Measurements from ENCODE around the gene TOPORS. TPM values are rescaled to one million over a fixed set of nuclear protein-coding genes. Genes with fewer than 3 reads are reported as not detected.
"Not testable (repeated sequence)": the region's sequence is repeated elsewhere in the genome, so short reads cannot be mapped to it uniquely, and the experiment has no call there.

The TOPORS gene
- total RNA-seq, 1 donor from 2014 or later = 15.5 TPM

DNA sequence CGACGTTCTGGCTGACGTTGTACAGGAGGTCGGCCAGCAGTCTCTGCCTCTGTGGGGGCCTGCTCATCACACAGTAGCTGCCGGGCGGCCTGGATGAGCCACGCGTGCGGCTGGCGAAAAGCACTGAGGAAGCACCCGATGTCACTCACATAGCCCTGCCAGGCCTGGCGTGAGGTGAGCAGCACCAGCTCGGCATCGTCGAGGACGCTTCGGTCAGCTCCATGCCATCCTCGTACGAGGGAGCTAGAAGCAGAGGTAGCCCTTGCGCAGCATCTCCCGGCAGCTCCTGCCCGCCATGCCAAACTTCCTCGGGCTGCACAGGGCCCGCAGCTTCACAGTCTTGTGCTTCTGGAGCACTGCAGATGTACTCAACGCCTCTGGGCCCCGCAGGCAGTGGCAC is 14.4 kb upstream of the TOPORS start:
- DNase-seq (ENCODE audit: low spot score) = no peak

GRCh38 chr9:32565967-32566366 is 13.6 kb upstream of the TOPORS start:
- DNase-seq (ENCODE audit: low spot score) = no peak

- DNase-seq (ENCODE audit: low spot score) = no peak
These were observed 6.1 kb upstream of the TOPORS start for GRCh38 chr9:32558408-32558934.

DNA sequence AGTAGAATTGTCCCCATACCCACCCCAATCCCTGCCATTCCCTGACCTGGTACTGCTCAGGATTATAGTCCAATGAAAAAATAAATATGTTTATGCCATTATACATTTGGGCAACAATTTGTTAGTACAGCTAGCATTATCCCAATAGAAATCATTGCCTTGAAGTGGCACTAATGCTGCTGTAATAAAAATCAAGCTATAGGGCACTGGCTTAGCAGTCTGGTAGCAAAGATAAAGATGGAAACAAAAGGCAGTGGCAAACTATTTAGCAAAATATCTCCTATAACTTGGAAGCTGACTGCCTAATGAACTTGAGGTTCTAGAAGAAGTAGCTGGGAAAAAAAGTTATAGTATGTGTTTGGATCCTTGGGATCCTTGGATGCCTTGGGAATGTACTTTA is 2.2 kb upstream of the TOPORS start:
- no peak for DNase-seq (ENCODE audit: low spot score)

GRCh38 chr9:32554107-32554506 is 1.7 kb upstream of the TOPORS start:
- no peak for DNase-seq (ENCODE audit: low spot score)

GRCh38 chr9:32551276-32552051 is 922 bp downstream of the TOPORS start:
- DNase-seq (ENCODE audit: low spot score) = peak; percentile 18

- DNase-seq (ENCODE audit: low spot score) = peak; percentile 93
These were observed 1.7 kb downstream of the TOPORS start for GRCh38 chr9:32550562-32551275.

DNA sequence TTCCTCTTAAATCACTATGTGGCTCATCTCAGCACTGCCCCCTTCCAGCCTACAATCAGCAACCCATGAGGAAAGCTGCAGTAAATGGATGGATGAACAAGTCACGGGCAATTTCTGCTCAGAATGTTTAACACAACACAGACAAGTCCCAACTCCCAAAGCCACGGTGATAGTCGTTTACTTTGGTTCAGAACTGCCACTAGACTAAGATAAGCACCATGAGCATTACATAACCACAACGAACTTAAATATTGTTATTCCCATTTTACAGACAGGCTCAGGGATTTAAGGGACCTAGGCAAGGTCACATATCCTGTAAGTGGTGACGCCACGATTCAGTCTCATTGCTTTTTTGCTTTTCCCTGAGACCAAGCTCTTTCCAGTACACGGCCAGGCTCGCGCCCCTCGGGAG is 2.2 kb downstream of the TOPORS start:
- DNase-seq (ENCODE audit: low spot score) = no peak

DNA sequence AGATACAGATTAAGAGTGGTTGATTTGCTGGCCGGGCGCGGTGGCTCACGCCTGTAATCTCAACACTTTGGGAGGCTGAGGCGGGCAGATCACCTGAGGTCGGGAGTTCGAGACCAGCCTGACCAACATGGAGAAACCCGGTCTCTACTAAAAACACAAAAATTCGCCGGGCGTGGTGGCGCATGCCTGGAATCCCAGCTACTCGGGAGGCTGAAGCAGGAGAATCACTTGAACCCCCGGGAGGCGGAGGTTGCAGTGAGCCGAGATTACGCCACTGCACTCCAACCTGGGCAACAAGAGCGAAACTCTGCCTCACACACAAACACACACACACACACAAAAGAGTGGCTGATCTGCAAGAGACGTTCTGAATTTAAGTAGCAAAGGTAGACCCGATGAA is 4.2 kb downstream of the TOPORS start:
- DNase-seq (ENCODE audit: low spot score) = not testable (repeated sequence)

DNA sequence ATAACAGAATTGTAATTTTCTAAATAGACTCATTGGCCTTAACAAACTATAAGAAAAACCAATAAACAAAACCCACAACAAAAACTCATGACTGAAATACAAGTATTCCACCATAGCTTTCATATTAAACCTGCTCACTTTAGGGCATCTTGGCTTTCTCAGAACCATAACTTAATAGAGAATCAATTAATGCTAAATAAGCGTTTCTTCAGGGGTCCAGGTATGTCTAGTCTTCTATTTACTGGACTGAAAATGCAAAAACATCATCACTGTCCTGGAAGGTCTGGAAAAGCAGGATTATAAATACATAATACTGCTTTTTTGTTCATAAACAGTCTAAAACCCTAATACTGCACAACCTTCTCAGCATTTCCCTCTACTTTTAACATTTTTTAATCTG is 6.5 kb downstream of the TOPORS start:
- no peak for DNase-seq (ENCODE audit: low spot score)

DNA sequence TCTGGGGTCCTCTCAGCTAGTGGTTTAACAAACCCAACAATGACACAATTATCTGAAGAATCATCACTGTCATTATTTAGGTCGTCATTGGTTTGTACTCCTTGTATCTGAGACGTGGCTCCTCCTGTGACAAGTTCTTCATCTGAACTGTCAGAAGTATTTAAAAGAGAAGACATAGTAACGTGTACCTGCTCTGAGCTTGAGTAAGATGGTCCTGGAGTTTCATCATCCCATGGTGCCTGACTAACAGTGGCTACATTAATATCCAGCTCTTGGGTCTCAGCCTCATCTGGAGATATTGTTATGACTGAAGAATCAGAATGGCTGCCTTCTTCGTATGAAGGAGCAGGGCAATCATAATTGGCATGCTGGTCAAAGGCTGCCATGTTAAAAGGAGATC is 9.3 kb downstream of the TOPORS start:
- DNase-seq (ENCODE audit: low spot score) = no peak

GRCh38 chr9:32533816-32534215 is 18.6 kb downstream of the TOPORS start:
- no peak for DNase-seq (ENCODE audit: low spot score)

- DNase-seq (ENCODE audit: low spot score) = no peak
These were observed 19.1 kb downstream of the TOPORS start for GRCh38 chr9:32533336-32533735.

GRCh38 chr9:32526707-32527048 is 25.7 kb downstream of the TOPORS start:
- no peak for DNase-seq (ENCODE audit: low spot score)

- peak; percentile 93 for DNase-seq (ENCODE audit: low spot score)
These were observed 26.2 kb downstream of the TOPORS start, which contains the start of gene RIGI for GRCh38 chr9:32526041-32526706. TSS of gene RIGI (minus strand) at chr9:32526196. CDS start at chr9:32526166, 30 bp downstream.

DNA sequence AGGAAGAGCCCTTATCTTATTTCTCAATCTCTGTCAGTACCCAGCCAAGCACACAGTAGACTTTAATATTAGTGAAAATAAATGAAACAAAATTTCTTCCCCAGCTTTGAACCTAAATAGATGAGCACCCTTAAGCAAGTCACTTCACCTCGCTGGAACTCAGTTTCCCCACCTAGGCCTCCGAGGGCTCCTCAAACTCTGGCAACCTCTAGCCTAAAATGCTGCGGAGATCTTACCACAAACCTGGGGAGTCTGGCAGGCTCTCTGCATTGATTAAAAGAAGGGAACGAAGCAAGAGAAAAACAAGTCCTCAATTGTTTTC is 26.7 kb downstream of the TOPORS start:
- no peak for DNase-seq (ENCODE audit: low spot score)

DNA sequence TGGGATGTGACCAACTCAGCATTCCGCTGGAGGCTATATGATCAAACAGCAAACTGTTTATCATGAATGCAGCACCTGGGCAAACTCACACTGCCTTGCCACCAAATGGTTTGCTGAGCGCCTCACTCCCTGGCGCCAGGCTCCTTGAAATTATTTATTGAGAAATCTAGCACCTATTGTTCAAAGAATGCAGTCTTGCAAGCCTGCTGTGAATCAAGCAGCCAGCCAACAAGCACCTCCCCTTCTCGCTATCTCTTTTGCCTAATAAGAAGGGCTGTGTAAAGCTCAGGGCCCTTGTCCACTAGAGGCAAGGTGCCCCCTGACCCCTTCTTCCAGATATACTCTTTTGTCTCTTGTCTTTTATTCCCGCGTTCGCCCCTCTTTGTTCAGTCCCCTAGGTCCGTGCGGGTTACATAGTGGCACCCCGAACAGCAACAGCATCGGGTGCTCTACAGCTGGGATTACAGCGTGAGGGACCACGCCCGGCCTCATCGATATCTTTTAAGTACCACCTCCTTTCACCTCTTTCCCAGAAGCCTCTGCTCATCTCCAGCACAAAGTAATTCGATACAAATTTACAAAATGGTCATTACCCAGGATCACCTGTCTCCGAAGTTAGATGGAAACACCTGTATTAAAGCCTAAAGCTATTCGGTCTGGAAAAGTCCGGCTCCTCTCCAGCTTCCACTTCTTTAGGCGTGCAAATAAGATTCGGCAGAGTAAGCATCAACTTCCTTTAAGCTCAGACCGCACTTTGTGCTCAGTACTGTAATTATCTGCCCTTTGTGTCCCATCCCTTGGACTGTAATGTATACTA is 27.3 kb downstream of the TOPORS start:
- peak; percentile 16 for DNase-seq (ENCODE audit: low spot score)

DNA sequence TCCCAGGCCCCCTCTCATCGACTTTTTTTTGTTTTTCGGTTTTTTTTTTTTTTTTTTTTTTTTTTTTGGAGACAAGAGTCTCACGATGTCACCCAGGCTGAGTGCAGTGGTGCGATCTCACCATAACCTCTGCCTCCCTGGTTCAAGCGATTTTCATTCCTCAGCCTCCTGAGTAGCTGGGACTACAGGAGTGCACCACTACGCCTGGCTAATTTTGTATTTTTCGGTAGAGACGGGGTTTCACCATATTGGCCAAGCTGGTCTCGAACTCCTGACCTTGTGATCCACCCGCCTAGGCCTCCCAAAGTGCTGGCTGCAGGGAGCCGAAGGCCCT is 27.9 kb downstream of the TOPORS start:
- not testable (repeated sequence) for DNase-seq (ENCODE audit: low spot score)

DNA sequence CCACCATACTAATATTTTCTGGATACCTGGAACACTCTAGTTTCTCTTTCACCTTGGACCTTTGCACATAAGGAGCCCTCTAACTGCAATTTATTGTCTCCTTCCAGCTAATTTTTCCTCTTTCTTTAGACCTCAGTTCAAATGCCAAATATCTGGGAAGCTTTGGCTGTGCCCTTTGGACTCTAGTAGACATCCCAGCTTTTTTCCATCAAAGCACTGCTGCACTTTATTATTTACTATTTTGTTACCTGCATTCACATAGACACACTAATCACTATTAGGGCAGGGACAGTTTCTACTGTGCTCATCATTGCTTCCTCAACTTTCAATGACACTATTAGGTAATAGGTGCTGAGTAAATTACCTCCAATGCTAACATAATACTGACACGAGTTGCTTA is 28.5 kb downstream of the TOPORS start:
- DNase-seq (ENCODE audit: low spot score) = no peak

GRCh38 chr9:32518276-32518675 is 34.1 kb downstream of the TOPORS start:
- no peak for DNase-seq (ENCODE audit: low spot score)

GRCh38 chr9:32516241-32516640 is 36.1 kb downstream of the TOPORS start:
- DNase-seq (ENCODE audit: low spot score) = no peak

- no peak for DNase-seq (ENCODE audit: low spot score)
These were observed 43.7 kb downstream of the TOPORS start for GRCh38 chr9:32508728-32509127.
